Gastroesophageal sphincter (tissue), 3 donors: ENCODE data around the gene NUP210.

Source experiments
- EP300 ChIP-seq: sonication (generic); formaldehyde crosslinking; IDR thresholded peaks from one replicate; pipeline ENCODE4 v1.6.1; 2017; ENCODE audit warnings: antibody characterized with exemption, mild to moderate bottlenecking
- POLR2A ChIP-seq, 2 donors: fragments of 450-650 bp; IDR thresholded peaks; one replicate each; pipeline ENCODE4 v1.6.1; 2017; ENCODE audit warnings: antibody characterized with exemption in 2 of 2, mild to moderate bottlenecking in 2 of 2, moderate library complexity in 1 of 2
- POLR2AphosphoS5 ChIP-seq: sonication (generic); formaldehyde crosslinking; IDR thresholded peaks from one replicate; pipeline ENCODE4 v1.6.1; 2017; ENCODE audit warnings: antibody characterized with exemption
- TF ChIP-seq, protein P1 (sequence below), 4 experiments: fragments of 200-600 bp in 2 of 4; fragments of 450-650 bp in 2 of 4; sonication (generic) in 1 of 4; IDR thresholded peaks; one replicate each; pipeline ENCODE4 v1.5.1; 2017 to 2019; ENCODE audit warnings: antibody characterized with exemption in 4 of 4, mild to moderate bottlenecking in 2 of 4, moderate library complexity in 2 of 4

DNA sequence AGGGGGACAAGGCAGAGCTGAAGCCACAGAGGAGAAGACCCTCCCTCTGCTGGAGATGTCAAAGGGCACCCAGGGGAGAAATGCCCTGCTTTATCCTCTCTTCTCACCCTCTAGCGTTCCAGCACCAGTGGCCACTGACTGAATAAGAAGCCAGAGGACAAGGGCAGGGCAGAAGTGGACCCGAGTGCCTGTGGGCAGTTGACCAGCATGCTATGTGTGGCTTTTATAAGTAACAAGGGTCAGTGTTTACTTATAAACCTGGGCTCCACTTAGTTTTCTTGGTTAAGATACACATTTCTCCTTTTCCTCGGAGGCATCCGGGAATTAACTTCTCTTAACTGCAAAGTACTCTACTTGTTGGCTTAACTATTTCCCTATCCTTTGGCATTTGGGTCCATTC, 46.7 kb upstream of the NUP210 start:
- TF ChIP-seq, protein P1, sequence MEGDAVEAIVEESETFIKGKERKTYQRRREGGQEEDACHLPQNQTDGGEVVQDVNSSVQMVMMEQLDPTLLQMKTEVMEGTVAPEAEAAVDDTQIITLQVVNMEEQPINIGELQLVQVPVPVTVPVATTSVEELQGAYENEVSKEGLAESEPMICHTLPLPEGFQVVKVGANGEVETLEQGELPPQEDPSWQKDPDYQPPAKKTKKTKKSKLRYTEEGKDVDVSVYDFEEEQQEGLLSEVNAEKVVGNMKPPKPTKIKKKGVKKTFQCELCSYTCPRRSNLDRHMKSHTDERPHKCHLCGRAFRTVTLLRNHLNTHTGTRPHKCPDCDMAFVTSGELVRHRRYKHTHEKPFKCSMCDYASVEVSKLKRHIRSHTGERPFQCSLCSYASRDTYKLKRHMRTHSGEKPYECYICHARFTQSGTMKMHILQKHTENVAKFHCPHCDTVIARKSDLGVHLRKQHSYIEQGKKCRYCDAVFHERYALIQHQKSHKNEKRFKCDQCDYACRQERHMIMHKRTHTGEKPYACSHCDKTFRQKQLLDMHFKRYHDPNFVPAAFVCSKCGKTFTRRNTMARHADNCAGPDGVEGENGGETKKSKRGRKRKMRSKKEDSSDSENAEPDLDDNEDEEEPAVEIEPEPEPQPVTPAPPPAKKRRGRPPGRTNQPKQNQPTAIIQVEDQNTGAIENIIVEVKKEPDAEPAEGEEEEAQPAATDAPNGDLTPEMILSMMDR (IDR thresholded peaks at IDR 0.05), result no peak
- no peak for TF ChIP-seq POLR2AphosphoS5
- TF ChIP-seq EP300, result no peak
- TF ChIP-seq POLR2A (IDR thresholded peaks at IDR 0.05), result no peak
